Upper lobe of left lung (tissue), 6 donors: Measurements from ENCODE around the gene SFMBT2. TPM values are rescaled to one million over a fixed set of nuclear protein-coding genes. Genes with fewer than 3 reads are reported as not detected.

Experiments used
- ATAC-seq, 2 donors: fragments of 200-7000 bp; cut with Tn5 transposase; one replicate each; pipeline ENCODE4 v1.9.1; 2022; ENCODE audit warnings: mild to moderate bottlenecking in 2 of 2, moderate library complexity in 2 of 2; ENCODE audit not compliant: low FRiP score in 2 of 2
- DNase-seq, 2 donors: peaks; one replicate each; pipeline ENCODE4 v3.0.0-alpha.2; 2019 to 2020
- H3K27ac ChIP-seq, 4 donors: fragments of 200-600 bp; sonication (generic); one replicate each; pipeline ENCODE4 v1.5.1; 2016 to 2019
- H3K27me3 ChIP-seq, 4 donors: fragments of 200-600 bp; sonication (generic); one replicate each; pipeline ENCODE4 v1.5.1; 2017 to 2019
- H3K36me3 ChIP-seq, 4 donors: fragments of 200-600 bp; sonication (generic); one replicate each; pipeline ENCODE4 v1.5.1; 2016 to 2019
- H3K4me1 ChIP-seq, 4 donors: fragments of 200-600 bp; sonication (generic); one replicate each; pipeline ENCODE4 v1.5.1; 2018 to 2019
- H3K4me3 ChIP-seq, 4 donors: fragments of 200-600 bp; sonication (generic); one replicate each; pipeline ENCODE4 v1.5.1; 2017 to 2019; ENCODE audit warnings: mild to moderate bottlenecking in 2 of 4, moderate library complexity in 1 of 4
- H3K9me3 ChIP-seq, 4 donors: fragments of 200-600 bp; sonication (generic); one replicate each; pipeline ENCODE4 v1.5.1; 2018 to 2019
- EP300 ChIP-seq, 4 donors: sonication (generic); formaldehyde crosslinking; IDR thresholded peaks; one replicate each; pipeline ENCODE4 v1.5.1; 2017; ENCODE audit warnings: antibody characterized with exemption in 4 of 4, control low read depth in 2 of 4
- POLR2A ChIP-seq, 4 donors: fragments of 450-650 bp; IDR thresholded peaks; one replicate each; pipeline ENCODE4 v1.5.1; 2016 to 2017; ENCODE audit warnings: antibody characterized with exemption in 4 of 4, mild to moderate bottlenecking in 2 of 4
- POLR2AphosphoS5 ChIP-seq, 2 donors: sonication (generic); formaldehyde crosslinking; IDR thresholded peaks; one replicate each; pipeline ENCODE4 v1.5.1; 2017; ENCODE audit warnings: antibody characterized with exemption in 2 of 2
- WGBS, 2 donors: methylation state at CpG; one replicate each; pipeline ENCODE4 v1.1.5; 2017 to 2018; 5-methylcytosine and 5-hydroxymethylcytosine counted together
- total RNA-seq, 6 donors: library from RNA; depleted of rRNA in 4 of 6; stranded (reverse); fragments of >200 nt in 4 of 6; gene quantifications; one replicate each; pipeline versions ENCODE4 v1.1.0 to v1.2.1, GENCODE V29; 2016 to 2021
- TF ChIP-seq, protein P1 (sequence below), 6 experiments: fragments of 450-650 bp in 4 of 6; fragments of 200-600 bp in 2 of 6; sonication (generic) in 2 of 6; IDR thresholded peaks; one replicate each; pipeline ENCODE4 v1.5.1; 2016 to 2019; ENCODE audit warnings: antibody characterized with exemption in 6 of 6
- donor health status: DM: no; HTN: no; CAD: no; lungs with moderate emphysema.
- donor health status: DM: no; HTN: yes; CAD: no; lungs with severe emphysema.

Gene SFMBT2
- total RNA-seq, 6 donors from 2014 or later = 6.2 to 14.6 (median 10.2) TPM

DNA sequence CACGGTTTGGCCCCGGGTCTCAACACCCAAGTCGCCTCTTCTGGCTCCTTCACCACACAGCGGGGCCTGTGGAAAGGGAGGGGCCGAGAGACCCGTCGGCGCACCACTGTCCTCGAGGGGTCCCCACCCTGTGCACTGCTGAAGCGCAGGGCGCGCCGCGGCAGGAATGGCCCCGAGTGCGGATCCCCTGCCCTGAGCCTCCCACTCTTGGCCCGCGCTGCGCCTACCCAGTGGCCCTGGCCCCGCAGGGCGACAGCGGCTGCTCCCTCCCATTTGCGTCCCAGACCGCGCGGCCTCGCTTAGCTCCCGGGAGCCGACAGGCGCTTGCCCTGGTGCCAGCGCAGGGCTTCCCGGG, 2.1 kb upstream of the SFMBT2 start:
- Histone ChIP-seq H3K27me3 (peaks cover 0 to 24% (median 12%) of the 10 kb centered on the region in 4 donors), H3K4me1 (peaks cover 15 to 53% (median 32%) of the 10 kb centered on the region in 4 donors), H3K9me3 (no peaks in the 10 kb centered on the region), H3K4me3 (peak overlapping the region in 3 of 4 donors; percentile 74 to 94 (median 78)), H3K36me3 (no peaks in the 10 kb centered on the region), H3K27ac (peak overlapping the region in 2 of 4 donors; percentile 8 to 26)
- WGBS, 2 donors = 8 to 12% methylated on average over 10 to 16 of the region's 32 CpGs
- DNase-seq (peak in 1 of 2 donors; percentile 86), ATAC-seq (peak in 1 of 2 donors; percentile 5)
- TF ChIP-seq POLR2A (IDR thresholded peaks at IDR 0.05) = no peak
- TF ChIP-seq EP300 (IDR thresholded peaks at IDR 0.05) = no peak
- TF ChIP-seq, protein P1, sequence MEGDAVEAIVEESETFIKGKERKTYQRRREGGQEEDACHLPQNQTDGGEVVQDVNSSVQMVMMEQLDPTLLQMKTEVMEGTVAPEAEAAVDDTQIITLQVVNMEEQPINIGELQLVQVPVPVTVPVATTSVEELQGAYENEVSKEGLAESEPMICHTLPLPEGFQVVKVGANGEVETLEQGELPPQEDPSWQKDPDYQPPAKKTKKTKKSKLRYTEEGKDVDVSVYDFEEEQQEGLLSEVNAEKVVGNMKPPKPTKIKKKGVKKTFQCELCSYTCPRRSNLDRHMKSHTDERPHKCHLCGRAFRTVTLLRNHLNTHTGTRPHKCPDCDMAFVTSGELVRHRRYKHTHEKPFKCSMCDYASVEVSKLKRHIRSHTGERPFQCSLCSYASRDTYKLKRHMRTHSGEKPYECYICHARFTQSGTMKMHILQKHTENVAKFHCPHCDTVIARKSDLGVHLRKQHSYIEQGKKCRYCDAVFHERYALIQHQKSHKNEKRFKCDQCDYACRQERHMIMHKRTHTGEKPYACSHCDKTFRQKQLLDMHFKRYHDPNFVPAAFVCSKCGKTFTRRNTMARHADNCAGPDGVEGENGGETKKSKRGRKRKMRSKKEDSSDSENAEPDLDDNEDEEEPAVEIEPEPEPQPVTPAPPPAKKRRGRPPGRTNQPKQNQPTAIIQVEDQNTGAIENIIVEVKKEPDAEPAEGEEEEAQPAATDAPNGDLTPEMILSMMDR (IDR thresholded peaks at IDR 0.05) = no peak
- no peak for TF ChIP-seq POLR2AphosphoS5 (IDR thresholded peaks at IDR 0.05)

DNA sequence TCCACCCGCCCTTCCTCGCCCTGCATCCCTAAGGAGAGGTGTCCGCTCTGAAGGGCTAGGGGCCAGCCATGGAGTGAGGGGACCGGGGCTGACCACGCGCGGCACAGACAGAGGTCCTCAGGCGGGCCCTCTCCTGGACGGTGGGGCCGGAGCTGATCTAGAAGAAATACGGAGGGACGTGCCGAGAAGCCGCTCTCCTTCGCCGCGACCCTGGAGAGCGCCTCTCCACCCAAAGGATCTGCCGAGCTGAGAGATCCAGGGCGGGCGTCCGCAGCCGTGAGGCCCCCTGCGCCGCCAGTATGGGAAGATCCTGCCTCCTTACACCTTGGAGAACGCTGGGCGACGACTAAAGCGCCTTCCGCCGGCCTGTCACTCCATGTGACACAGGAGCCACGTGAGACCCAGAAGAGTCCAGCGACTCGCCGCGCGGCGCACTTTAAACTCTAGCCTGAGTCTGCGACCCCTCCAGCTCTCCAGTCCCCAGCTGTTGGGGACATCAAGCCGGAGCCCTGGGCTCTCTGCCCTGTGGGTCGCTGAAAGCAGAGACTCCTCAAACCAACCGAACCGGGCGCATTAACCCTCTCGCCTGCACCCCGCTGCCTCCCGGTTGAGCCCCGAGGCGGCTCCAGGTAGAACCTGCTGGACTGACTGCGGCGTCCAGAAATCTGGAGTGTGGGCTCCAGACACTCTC, 1.5 kb upstream of the SFMBT2 start:
- Histone ChIP-seq H3K27ac (peak overlapping the region in 2 of 4 donors; percentile 8 to 26), H3K9me3 (no peaks in the 10 kb centered on the region), H3K27me3 (peaks cover 0 to 24% (median 12%) of the 10 kb centered on the region in 4 donors), H3K4me3 (peak overlapping the region in 3 of 4 donors; percentile 74 to 94 (median 78)), H3K36me3 (no peaks in the 10 kb centered on the region), H3K4me1 (peaks cover 19 to 58% (median 36%) of the 10 kb centered on the region in 4 donors)
- TF ChIP-seq EP300 (IDR thresholded peaks at IDR 0.05) = no peak
- TF ChIP-seq POLR2A (IDR thresholded peaks at IDR 0.05) = peak in 1 of 4 donors; percentile 15
- TF ChIP-seq, protein P1 (IDR thresholded peaks at IDR 0.05) = no peak
- ATAC-seq (peak in 1 of 2 donors; percentile 25), DNase-seq (peak; percentile 46 to 84)
- 10 to 12% methylated on average over 5 to 26 of the region's 51 CpGs for WGBS, 2 donors

DNA sequence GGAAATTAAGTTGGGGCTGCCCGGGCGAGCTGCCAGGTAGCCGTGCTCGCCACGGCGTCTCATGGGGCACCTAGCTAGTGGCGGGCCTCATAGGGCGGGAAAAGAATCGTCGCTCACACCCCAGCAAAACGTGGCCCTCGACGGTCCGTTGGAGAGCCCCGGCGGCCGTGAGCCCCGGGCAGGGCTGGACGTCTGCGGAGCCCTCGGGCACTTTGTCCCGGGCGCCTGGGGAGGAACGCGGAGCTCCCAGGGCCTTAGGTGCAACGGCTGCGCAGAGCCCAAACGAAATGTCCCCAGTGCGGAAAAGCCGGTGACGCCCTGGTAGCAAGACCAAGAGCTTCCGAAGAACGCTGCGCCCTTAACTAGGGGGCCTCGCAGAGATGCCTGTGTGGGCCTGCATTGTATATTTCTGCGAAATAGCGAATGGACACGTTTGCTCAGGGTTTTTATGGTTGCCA, 866 bp upstream of the SFMBT2 start:
- TF ChIP-seq, protein P1 (IDR thresholded peaks at IDR 0.05) = no peak
- TF ChIP-seq POLR2AphosphoS5 (IDR thresholded peaks at IDR 0.05) (no peak), EP300 (IDR thresholded peaks at IDR 0.05) (no peak), POLR2A (IDR thresholded peaks at IDR 0.05) (no peak)
- Histone ChIP-seq H3K4me1 (peaks cover 19 to 65% (median 39%) of the 10 kb centered on the region in 4 donors), H3K4me3 (peak overlapping the region in 3 of 4 donors; percentile 74 to 94 (median 78)), H3K27ac (peak overlapping the region in 2 of 4 donors; percentile 26 to 87), H3K36me3 (no peaks in the 10 kb centered on the region), H3K27me3 (peaks cover 0 to 24% (median 12%) of the 10 kb centered on the region in 4 donors), H3K9me3 (no peaks in the 10 kb centered on the region)
- WGBS, 2 donors = 5% methylated on average over 24 to 25 of the region's 38 CpGs
- DNase-seq = peak in 1 of 2 donors; percentile 85
- ATAC-seq = no peak

DNA sequence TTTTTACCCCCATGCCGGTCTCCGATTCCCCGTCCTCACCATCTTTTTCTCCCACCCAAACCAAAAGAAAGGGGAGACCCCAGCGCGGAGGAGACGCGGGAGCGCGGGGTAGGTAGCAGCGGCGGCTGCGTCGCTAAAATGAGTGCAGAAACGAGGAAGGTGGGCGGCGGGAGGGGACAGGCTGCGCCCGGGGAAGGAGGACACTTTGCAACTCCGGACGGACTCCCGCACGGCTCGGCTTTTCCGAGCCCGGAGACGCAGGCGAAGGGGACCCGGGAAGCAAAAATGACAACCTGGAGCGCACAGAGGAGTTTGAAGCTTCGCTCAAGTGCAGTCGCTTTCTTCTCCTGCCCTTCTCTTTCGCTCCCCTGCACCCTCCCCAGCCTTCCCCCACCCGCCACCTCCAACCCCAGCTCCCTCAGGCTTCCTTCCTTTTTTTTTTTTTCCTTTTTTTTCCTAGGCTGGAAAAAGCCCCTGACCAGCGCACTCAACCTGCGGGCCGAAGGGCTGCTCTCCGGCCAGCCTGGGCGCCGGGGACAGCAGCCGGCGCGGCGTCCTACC, 453 bp downstream of the SFMBT2 start:
- H3K36me3 ChIP-seq = no peaks in the 10 kb centered on the region
- peak in 1 of 2 donors; percentile 80 for DNase-seq
- H3K27ac ChIP-seq = peak overlapping the region; percentile 39 to 87 (median 69)
- H3K9me3 ChIP-seq = no peaks in the 10 kb centered on the region
- TF ChIP-seq POLR2AphosphoS5 (IDR thresholded peaks at IDR 0.05) = no peak
- no peak for TF ChIP-seq POLR2A (IDR thresholded peaks at IDR 0.05)
- TF ChIP-seq, protein P1 (IDR thresholded peaks at IDR 0.05) = no peak
- no peak for TF ChIP-seq EP300 (IDR thresholded peaks at IDR 0.05)
- peak overlapping the region; percentile 11 to 94 (median 76) for H3K4me3 ChIP-seq
- peaks cover 19 to 67% (median 39%) of the 10 kb centered on the region in 4 donors for H3K4me1 ChIP-seq
- H3K27me3 ChIP-seq = peaks cover 0 to 24% (median 12%) of the 10 kb centered on the region in 4 donors
- peak in 1 of 2 donors; percentile 16 for ATAC-seq
- WGBS, 2 donors = 0 to 1% methylated on average over 41 to 43 of the region's 43 CpGs
